H1 (cell line): ENCODE results near the gene SMS. TPM values are rescaled to one million over a fixed set of nuclear protein-coding genes. Genes with fewer than 3 reads are reported as not detected.

Experiments
- BACH1 ChIP-seq: IDR thresholded peaks from 2 replicates; pipeline ENCODE4 v1.6.1; 2012; ENCODE audit warnings: low read length, improper control_type of control experiment
- CHD1 ChIP-seq: IDR thresholded peaks from 2 replicates; pipeline ENCODE4 v1.6.1; 2012; ENCODE audit warnings: low read depth, low read length, improper control_type of control experiment
- CHD7 ChIP-seq: fragments of 300-600 bp; sonication (generic); IDR thresholded peaks from 2 replicates; pipeline ENCODE4 v1.7.1; 2012; ENCODE audit warnings: low read length, moderate library complexity, mild to moderate bottlenecking, inconsistent platforms; ENCODE audit not compliant: insufficient replicate concordance
- KDM5A ChIP-seq: fragments of 200-600 bp; IDR thresholded peaks from 2 replicates; pipeline ENCODE4 v1.7.1; 2012; ENCODE audit warnings: mild to moderate bottlenecking, low read length, inconsistent platforms, mixed read lengths
- NANOG ChIP-seq: IDR thresholded peaks from 2 replicates; pipeline ENCODE4 v1.6.1; 2011; ENCODE audit warnings: low read length, low read depth, mild to moderate bottlenecking, inconsistent platforms; ENCODE audit not compliant: insufficient read depth, poor library complexity, severe bottlenecking
- RFX5 ChIP-seq: IDR thresholded peaks from 2 replicates; pipeline ENCODE4 v1.6.1; 2011; ENCODE audit warnings: low read depth, low read length, improper control_type of control experiment, borderline replicate concordance
- RNF2 ChIP-seq: fragments of 200-900, 300-1000 bp; sonication (generic); IDR thresholded peaks from 2 replicates; pipeline ENCODE4 v1.7.1; 2016; ENCODE audit warnings: borderline replicate concordance, low read depth, mild to moderate bottlenecking, antibody characterized with exemption, low read length; ENCODE audit not compliant: poor library complexity, severe bottlenecking; ENCODE audit errors: missing control alignments
- SP1 ChIP-seq: IDR thresholded peaks from 2 replicates; pipeline ENCODE4 v1.6.1; 2011; ENCODE audit warnings: low read depth, low read length
- SP2 ChIP-seq: IDR thresholded peaks from 2 replicates; pipeline ENCODE4 v1.6.1; 2012; ENCODE audit warnings: mild to moderate bottlenecking, low read length, inconsistent platforms
- polyA plus RNA-seq, 7 experiments: library from polyadenylated mRNA; depleted of rRNA in 3 of 7; stranded (reverse) in 5 of 7; unstranded in 2 of 7; fragments of >200 nt in 5 of 7; fragments of 200-250 nt in 2 of 7; gene quantifications; 1 replicate in 5 of 7; 2 replicates in 1 of 7; 4 replicates in 1 of 7; pipeline versions ENCODE4 v1.2.1 to v1.2.3, GENCODE V29; 2011 to 2013; ENCODE audit warnings: missing spikeins in 2 of 7, mixed read lengths in 2 of 7
- total RNA-seq: library from RNA; stranded (reverse); fragmentation: NEBNext Ultra II Directional; extraction: Animal tissue kit (Norgen Biotek cat#: 25700); gene quantifications from 2 replicates; pipeline ENCODE4 v1.2.1, GENCODE V29; 2021

Gene SMS
- total and polyA plus RNA-seq, 2 of the 8 experiments (the other 6 are each of a cell fraction or from before 2014, with no cell fraction given): 66.3 to 256 TPM

DNA sequence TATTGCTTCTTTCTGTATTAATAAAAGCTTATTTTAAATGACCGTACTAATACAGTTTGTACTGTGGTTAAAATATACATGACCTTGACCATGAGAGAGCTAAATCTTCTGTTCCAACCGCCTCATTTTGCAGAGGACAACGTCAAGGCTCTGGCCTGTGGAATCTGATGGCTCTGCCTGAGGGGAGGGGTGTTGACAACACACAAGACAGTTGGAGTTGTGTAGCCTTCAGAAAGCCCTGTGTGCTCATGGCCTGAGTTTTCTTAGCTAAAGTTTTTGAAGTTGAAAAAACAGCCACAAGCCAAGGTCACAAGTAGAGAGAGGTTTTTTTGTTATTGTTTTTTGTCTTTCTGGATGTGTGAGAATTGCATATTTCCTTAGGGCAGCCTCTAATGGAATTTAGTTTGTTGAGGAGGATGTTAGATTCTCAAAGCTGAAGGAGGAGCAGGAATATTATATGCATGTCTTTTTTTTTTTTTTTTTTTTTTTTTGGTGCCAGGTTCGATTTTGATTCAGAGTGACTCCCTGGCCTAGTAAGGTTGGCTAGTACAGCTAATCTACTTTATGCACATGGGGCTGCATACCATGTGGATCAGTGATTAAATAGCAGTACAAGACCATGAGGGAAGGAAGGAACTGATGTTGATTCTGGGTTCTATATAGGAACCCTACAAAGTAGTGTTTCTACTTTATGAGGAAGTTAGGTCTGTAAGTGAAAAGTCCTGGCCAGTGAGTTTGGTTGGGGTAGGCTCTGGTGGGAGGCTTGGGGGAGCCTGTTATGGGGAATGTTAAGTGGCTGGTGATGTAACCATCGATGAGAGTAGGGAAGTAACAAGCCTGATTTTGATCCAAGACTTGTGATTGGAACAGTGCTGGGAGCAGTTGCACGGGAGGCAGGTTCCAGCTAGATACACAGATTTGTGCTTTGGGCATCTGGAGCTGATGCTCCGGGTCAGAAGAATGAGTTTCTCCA, 20.3 kb downstream of the SMS start (continued):
- TF ChIP-seq CHD7: no peak
- no peak for TF ChIP-seq BACH1
- no peak for TF ChIP-seq SP1
- no peak for TF ChIP-seq CHD1
- TF ChIP-seq RFX5: no peak
- TF ChIP-seq KDM5A: no peak
- no peak for TF ChIP-seq SP2
- no peak for TF ChIP-seq NANOG
- no peak for TF ChIP-seq RNF2
